Measurements from ENCODE around the gene RASA3.
A peak's percentile ranks its signal among the peaks of the same experiment; 100 is the strongest.
"Not testable (repeated sequence)": the region's sequence is repeated elsewhere in the genome, so short reads cannot be mapped to it uniquely, and the experiment has no call there.

Gene RASA3

DNA sequence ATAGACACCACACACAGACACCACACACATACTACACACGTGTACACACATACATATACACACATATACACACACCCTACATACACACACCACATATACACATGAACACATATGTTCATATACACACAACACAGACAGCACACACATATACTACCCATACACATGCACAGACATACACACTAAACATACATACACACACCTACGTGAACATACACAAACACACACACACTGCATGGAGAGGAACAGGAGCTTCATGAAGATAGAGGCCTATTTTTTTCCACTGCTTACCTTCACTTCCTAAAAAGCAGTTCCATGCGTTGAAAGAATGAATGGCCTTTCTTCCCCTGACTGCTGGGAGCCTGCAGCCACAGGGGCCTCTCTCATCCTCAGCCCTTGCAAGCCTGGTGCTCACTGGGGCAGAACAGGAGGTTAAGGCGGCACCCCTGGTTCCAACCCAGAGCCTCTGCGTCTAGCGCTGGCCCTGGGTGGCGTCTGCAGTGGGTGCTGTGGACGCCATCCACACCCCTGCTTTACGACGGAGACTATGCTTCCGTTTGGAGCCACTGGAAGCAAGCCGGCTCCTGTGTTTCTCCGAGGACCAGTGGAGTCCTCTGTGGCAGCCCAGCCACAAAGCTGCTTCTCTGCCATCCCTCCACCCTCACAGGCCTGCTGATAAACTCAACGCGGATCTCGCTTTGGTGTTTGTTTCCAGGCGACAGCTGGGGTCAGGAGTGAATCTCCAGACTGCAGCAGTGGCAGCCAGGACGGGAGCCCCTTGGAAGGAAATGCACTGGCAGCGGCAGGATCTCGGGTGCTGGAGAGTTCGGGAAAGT lies 1.9 kb upstream of the RASA3 start:
- TF ChIP-seq, protein P1, sequence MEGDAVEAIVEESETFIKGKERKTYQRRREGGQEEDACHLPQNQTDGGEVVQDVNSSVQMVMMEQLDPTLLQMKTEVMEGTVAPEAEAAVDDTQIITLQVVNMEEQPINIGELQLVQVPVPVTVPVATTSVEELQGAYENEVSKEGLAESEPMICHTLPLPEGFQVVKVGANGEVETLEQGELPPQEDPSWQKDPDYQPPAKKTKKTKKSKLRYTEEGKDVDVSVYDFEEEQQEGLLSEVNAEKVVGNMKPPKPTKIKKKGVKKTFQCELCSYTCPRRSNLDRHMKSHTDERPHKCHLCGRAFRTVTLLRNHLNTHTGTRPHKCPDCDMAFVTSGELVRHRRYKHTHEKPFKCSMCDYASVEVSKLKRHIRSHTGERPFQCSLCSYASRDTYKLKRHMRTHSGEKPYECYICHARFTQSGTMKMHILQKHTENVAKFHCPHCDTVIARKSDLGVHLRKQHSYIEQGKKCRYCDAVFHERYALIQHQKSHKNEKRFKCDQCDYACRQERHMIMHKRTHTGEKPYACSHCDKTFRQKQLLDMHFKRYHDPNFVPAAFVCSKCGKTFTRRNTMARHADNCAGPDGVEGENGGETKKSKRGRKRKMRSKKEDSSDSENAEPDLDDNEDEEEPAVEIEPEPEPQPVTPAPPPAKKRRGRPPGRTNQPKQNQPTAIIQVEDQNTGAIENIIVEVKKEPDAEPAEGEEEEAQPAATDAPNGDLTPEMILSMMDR (IDR thresholded peaks at IDR 0.05; ENCODE audit: low read depth, low read length) = no peak
- no peak for TF ChIP-seq EZH2phosphoT487 (IDR thresholded peaks at IDR 0.05; ENCODE audit: low read depth)
- Histone ChIP-seq H3K4me2 (ENCODE audit: low read length) (no peak overlapping the region), H3K27ac (ENCODE audit: low read length) (no peak overlapping the region)

DNA sequence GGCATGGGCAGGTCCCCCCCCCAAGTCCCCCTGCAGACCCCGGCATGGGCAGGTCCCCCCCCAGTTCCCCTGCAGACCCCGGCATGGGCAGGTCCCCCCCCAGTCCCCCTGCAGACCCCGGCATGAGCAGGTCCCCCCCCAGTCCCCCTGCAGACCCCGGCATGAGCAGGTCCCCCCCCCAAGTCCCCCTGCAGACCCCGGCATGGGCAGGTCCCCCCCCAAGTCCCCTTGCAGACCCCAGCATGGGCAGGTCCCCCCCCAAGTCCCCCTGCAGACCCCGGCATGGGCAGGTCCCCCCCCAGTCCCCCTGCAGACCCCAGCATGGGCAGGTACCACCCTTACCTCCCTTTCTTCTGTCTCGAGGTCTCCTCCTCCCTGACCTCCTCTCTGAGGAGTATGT lies 1.1 kb upstream of the RASA3 start:
- not testable (repeated sequence) for H2AFZ ChIP-seq (ENCODE audit: low read depth, low read length); H3K4me2 ChIP-seq (ENCODE audit: low read length); H4K20me1 ChIP-seq (ENCODE audit: insufficient read depth, low read length)

More for the DNA sequence above, 1.9 kb upstream of the RASA3 start:
- H3K4me1 ChIP-seq (ENCODE audit: low read length) = peaks cover 11% of the 10 kb centered on the region
- H3K79me2 ChIP-seq (ENCODE audit: low read length) = no peaks in the 10 kb centered on the region
- no peaks in the 10 kb centered on the region for H3K9me3 ChIP-seq (ENCODE audit: insufficient read depth, low read length)
- no peak overlapping the region for H3K9ac ChIP-seq (ENCODE audit: low read length)
- H2AFZ ChIP-seq (ENCODE audit: low read depth, low read length) = no peak overlapping the region
- H4K20me1 ChIP-seq (ENCODE audit: insufficient read depth, low read length) = 0 out of 2 replicates have a peak, but pooled peaks cover 4% of the 10 kb centered on the region
- H3K36me3 ChIP-seq (replicated peaks; ENCODE audit: low read depth, low read length) = no peaks in the 10 kb centered on the region
- no peak overlapping the region for H3K4me3 ChIP-seq (ENCODE audit: low read length)
- peaks cover 28% of the 10 kb centered on the region for H3K27me3 ChIP-seq (ENCODE audit: low read depth, low read length)

DNA sequence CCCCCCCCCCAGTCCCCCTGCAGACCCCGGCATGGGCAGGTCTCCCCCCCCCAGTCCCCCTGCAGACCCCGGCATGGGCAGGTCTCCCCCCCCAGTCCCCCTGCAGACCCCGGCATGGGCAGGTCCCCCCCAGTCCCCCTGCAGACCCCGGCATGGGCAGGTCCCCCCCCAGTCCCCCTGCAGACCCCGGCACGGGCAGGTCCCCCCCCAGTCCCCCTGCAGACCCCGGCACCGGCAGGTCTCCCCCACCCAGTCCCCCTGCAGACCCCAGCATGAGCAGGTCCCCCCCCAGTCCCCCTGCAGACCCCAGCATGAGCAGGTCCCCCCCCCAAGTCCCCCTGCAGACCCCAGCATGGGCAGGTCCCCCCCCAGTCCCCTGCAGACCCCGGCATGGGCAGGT lies 703 bp upstream of the RASA3 start:
- H2AFZ ChIP-seq (ENCODE audit: low read depth, low read length); H4K20me1 ChIP-seq (ENCODE audit: insufficient read depth, low read length); H3K9me3 ChIP-seq (ENCODE audit: insufficient read depth, low read length); H3K36me3 ChIP-seq (replicated peaks; ENCODE audit: low read depth, low read length); H3K9ac ChIP-seq (ENCODE audit: low read length); H3K4me2 ChIP-seq (ENCODE audit: low read length); H3K4me3 ChIP-seq (ENCODE audit: low read length); H3K79me2 ChIP-seq (ENCODE audit: low read length); H3K27ac ChIP-seq (ENCODE audit: low read length): not testable (repeated sequence)
- Histone ChIP-seq H3K4me1 (ENCODE audit: low read length) (peaks cover 19% of the 10 kb centered on the region), H3K27me3 (ENCODE audit: low read depth, low read length) (peaks cover 30% of the 10 kb centered on the region)

More for the DNA sequence above, 1.1 kb upstream of the RASA3 start:
- H3K27ac ChIP-seq (ENCODE audit: low read length); H3K79me2 ChIP-seq (ENCODE audit: low read length); H3K4me3 ChIP-seq (ENCODE audit: low read length); H3K9me3 ChIP-seq (ENCODE audit: insufficient read depth, low read length); H3K9ac ChIP-seq (ENCODE audit: low read length); H3K36me3 ChIP-seq (replicated peaks; ENCODE audit: low read depth, low read length): not testable (repeated sequence)
- Histone ChIP-seq H3K27me3 (ENCODE audit: low read depth, low read length) (peaks cover 30% of the 10 kb centered on the region), H3K4me1 (ENCODE audit: low read length) (peaks cover 19% of the 10 kb centered on the region)

DNA sequence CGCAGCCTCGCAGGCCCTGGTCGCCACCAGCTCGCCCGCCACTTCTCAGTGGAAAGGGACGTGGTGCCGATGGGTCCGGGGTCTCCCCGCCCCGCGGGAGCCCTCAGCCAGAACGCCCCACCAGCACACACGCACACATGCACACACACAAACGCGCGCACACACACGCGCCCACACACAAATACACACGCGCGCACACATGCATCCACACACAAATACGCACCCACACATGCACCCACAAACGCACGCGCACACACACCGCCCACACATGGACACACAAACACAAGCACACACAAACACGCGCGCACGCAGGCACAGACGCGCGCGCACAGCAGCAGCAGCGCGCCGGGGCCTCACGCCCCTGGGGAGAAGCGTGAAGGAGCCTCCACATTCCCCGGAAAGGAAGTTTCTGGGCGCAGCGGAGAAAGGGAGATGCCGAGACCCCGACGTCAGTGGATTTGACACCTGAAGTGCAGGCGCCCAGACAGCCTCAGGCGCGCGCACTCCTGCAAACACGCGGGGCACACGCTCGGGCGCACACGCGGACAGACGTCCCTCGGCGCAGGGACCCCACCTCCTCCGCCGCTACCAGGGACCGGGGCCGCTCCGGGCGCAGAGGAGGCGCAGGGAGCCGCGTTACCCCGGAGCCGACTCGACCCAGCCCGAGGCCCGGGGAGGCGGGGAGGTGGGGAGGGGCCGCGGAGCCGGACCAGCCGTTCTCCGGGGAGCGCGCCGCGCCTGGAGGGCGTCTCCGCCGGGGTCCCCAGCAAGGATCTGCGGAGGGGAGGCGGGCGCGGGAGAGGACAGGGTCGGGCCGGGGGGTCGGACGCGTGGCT lies 622 bp downstream of the RASA3 start:
- peak overlapping the region; percentile 73 for H3K4me3 ChIP-seq (ENCODE audit: low read length)
- H4K20me1 ChIP-seq (ENCODE audit: insufficient read depth, low read length) = 0 out of 2 replicates have a peak, but pooled peaks cover 4% of the 10 kb centered on the region
- no peak for TF ChIP-seq EZH2phosphoT487 (IDR thresholded peaks at IDR 0.05; ENCODE audit: low read depth)
- TF ChIP-seq, protein P1 (IDR thresholded peaks at IDR 0.05; ENCODE audit: low read depth, low read length) = no peak
- H3K9ac ChIP-seq (ENCODE audit: low read length) = peak overlapping the region; percentile 26; the same call in 1 of the 2 replicates
- H3K27me3 ChIP-seq (ENCODE audit: low read depth, low read length) = peaks cover 30% of the 10 kb centered on the region
- H3K27ac ChIP-seq (ENCODE audit: low read length) = no peak overlapping the region
- H3K79me2 ChIP-seq (ENCODE audit: low read length) = no peaks in the 10 kb centered on the region
- no peaks in the 10 kb centered on the region for H3K36me3 ChIP-seq (replicated peaks; ENCODE audit: low read depth, low read length)
- peak overlapping the region; percentile 80; the same call in 1 of the 2 replicates for H2AFZ ChIP-seq (ENCODE audit: low read depth, low read length)
- no peaks in the 10 kb centered on the region for H3K9me3 ChIP-seq (ENCODE audit: insufficient read depth, low read length)
- peaks cover 19% of the 10 kb centered on the region for H3K4me1 ChIP-seq (ENCODE audit: low read length)
- H3K4me2 ChIP-seq (ENCODE audit: low read length) = peak overlapping the region; percentile 79

Measured in OCI-LY3 (cell line).